T-helper 1 cell (primary cell): ENCODE measurements around the gene KSR2.

Source experiments
- DNase-seq, 5 donors: peaks; one replicate each; pipeline ENCODE4 v3.0.0-alpha.2; 2012 to 2020

KSR2 gene

DNA sequence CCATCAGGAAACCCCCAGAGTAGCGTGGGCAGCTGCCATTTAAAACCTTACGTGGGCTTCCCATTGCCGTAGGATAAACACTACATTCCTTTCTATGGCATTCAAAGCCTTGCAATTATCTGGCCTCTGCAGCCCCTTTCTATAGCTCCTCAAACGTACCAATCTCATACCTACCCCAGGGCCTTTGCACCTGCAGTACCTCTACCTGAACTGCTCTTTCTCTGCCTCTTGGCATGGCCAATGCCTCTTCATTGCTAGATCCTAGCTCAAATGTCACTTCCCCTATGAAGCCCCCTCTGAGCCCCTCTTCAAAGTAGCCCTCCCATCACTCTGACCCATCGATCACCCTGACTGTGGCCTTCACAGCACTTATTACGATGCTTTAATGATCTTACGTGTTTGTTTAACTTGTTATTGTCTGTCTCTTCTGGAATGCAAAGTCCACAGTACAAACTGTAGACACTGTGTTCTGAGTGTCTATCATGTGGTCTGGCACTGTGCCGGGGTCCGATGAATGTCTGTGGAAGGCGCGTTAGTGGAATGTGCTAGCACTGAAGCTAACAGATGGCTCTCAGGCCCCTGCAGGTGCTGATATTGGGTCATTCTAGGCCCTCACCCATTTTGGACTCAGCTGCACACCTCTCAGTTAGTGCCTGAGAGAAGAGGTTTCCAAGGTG is 450.1 kb downstream of the KSR2 start:
- no peak for DNase-seq

DNA sequence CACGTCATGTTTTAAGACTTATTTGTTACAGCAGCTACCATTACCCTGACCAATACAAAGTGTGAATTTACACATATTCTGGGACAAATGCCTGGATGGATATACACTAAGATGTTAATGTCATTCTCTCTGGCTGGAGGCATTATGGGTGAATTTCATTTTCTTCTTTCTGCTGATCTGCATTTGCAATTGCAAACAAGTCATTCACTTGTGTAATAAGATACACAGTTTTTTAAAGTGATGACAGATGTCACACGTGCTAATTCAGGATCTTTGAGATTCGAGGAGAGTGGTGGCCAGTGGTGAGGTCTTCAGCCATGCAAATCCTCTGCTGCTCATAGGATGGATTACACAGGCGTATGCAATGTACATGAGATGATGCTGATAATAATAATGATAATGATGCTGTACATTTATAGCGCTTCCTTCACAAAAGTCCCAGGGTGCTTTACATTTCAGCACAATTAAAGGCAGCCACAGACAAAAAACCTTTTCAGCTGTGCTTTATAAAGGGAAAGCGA is 451.5 kb downstream of the KSR2 start:
- DNase-seq: no peak

DNA sequence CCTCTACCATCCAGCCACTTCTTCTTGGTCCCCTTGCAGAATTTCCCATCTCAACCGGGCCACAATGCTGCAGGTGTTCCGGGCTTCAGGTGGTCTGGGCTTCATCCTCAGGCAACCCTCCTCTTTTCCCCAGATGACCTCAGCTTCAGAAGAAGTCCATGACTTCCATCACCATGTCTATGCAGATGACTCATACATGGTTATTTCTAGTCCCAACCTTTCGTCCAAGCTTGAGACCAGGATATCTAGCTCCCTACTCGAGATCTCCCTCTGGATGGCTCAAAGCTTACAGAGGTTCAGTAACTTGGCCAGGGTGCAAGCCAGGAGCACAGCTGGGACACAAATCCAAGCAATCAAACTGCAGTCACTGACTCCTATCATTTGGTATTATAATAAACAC is 452.8 kb downstream of the KSR2 start:
- DNase-seq: no peak

DNA sequence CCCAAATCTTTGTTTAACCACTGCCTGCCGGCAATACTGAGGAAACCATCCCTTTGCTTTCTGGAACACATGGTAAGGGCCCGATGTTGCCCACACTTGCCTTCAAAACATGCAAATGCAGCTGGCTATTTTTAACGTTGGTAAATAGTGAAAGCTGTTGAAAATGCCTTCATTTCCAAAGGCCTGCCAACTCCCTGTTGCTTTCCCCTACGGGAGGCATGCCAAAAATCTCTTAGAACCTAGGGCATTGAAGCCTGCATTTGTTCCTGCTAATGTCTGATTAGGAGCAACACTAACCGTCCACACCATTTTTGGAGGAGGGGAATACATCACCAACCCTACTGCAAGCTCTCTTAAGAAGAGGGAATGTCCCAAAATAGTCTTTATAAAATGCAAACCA is 454.8 kb downstream of the KSR2 start:
- no peak for DNase-seq

DNA sequence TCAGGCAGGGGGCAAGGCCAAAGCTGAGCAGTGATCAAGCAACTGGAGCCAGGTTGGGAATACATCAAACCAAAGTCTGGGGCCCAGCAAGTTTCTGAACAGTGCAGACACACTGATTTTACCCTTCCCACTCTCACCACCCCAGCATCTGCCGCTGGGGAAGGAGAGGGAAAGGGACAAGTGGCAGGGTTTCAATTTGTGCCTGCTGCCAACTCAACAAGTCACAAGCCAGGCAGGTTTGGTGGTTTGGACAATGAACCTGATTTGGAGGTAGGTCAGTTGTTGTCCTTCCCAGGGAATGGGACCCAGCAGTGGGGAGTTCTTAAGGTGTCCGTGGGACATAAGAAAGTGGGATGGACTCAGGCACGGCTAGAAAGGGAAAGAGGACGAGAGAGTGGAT is 455.4 kb downstream of the KSR2 start:
- no peak for DNase-seq

DNA sequence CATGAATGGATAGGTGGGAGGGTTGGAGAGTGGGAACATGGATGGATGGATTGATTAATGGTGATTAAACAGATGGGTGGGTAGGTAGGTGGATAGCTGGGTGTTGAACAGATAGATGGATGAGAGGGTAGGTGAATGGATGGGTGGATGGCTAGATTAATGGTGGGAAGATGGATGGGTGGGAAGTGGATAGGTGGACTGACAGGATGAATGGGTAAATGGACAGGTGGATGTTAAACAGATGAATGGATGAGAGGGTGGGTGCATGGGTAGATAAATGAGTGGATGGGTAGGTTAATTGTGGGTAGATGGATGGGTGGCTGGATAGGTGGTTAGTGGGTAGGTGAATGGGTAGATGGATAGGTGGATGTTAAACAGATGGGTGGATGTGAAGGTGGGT is 460.3 kb downstream of the KSR2 start:
- no peak for DNase-seq

DNA sequence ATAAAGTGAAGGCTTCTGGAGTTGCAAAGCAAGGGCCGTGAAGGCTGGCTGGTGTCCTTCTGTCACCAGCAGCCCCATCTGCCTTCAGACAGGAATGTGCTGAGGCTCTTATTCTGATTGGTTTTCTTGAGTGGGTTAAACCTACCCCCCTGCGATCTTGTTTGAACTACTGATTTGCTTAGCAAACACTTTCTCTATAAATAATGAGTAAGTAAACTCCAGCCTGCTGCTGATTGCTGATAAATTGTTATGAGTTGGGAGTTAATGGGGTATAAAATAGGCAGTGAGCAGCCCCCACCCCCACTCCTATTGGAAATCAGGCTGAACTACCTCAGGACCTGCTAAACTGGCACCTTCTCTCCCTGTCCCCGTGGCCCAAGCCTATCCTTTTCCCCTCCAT is 461.2 kb downstream of the KSR2 start:
- no peak for DNase-seq

DNA sequence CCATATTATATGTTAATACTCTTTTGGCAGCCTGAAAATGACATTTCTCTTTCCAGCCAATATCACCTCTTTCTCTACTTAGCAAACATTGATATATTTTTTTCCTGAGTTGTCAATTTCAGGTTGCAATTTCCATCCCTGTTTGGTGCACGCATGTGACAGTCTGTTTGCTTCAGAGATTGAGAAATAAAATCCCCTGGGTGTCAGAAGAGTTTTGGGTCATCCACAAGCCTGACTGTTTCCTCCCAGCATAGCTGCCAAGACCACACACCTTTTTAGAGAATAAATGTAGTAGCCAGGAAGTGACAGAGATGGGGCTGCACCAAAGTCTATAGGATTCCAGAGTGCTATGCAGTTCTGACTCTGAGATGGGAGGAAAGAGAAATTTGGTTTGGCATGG is 462.5 kb downstream of the KSR2 start:
- DNase-seq: no peak

DNA sequence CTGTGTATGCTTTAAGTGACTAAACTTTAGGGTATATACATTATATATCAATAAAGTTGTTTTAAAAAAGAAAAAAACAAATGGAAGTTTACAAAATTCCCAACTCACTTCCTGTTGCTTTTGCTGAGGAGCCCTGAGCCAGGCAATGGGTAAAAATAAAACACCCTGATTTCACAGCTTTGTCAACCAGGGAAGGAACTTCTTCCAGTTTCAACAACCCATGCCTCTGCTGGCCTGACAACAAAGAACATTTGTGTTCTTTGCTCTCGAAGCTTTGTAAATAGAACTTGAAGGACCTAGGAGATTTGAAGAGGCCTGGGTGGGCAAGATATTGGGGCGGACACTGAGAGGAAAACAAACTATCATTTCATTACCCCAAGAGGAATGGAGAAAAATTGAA is 466.2 kb downstream of the KSR2 start:
- no peak for DNase-seq

DNA sequence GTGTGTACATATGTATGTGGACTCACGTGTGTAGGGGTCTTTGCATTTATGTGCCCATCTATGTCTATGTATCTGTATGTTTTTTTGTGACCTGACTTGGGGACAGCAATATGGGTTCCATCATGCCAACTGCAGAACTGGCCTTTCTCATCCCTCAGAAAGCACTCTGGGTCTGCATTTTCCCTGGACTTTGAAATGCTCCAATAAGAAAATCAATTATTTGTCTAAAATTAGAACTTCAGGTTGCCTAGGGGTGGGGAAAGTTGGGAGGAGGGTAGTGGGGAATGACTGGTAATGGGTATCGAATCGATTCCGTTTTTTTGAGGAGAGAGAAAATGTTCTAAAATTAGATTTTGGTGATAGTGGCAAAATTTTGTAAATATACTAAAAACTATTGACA is 466.6 kb downstream of the KSR2 start:
- no peak for DNase-seq

DNA sequence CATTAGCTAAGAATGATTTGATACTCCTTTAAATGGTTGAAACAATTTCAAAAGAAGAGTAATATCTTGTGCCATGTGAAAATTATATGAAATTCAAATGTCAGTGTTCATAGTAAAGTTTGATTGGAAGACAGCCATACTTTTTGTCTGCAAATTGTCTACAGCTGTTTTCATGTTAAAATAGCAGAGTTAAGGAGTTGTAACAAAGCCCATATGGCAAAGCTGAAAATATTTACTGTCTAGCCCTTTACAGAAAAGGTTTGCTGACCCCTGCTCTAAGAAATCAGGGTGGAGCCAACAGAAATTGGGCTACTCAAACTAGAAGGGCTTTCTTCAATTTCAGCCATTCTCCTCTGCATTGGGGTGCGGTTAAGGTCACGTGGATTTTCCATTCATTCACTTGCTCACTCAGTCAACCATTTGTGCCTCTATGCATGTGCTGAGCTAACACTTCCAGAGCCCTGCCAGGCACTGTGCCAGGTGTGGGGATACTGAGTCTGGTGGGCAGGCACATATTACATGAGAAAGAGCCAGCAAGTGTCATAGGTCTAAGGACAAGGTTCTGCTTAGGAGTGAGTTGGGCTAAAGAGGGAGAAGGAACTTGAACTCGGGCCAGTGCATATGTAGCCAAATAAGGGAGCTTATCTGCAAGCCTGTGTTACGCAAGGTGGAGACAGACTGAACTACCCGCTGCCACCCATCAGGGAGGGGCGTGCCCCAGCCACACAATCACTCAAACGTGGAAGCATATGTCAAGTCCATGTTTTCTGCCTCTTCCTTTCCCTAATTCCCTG is 467.5 kb downstream of the KSR2 start:
- DNase-seq: no peak

DNA sequence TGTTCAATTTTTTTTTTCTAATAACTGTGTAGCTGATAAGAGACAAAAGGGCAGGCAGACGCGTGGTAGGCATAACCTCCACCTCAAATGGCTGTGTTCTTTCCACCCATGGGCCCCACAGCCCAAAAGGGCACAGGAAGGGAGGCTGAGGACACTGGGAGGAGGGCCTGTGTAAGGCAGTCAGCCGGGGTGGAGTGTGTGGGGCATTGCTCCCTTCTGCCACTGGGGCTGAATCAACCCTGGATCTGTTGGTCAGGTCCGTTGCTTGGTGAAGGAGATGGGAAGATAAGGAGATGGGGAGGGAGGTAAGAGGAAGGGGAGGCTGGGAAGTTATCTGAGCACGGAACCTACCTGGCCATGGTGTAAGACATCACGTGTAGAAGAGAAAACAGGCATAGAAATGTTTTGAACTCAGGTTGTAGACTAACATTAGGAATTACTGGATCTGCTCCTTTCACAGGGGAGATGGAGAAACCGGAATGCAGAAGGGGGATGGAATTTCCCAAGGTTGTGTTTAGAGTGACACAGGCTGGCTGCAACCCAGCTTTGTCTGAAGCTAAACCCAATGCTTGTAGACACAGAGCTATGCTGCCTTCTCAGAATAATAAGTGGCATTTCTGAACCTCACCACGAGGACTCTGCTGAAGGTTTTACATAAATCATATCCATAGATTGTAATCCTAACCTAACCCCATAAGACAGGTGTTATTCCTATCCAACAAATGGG is 468.9 kb downstream of the KSR2 start:
- DNase-seq: no peak

DNA sequence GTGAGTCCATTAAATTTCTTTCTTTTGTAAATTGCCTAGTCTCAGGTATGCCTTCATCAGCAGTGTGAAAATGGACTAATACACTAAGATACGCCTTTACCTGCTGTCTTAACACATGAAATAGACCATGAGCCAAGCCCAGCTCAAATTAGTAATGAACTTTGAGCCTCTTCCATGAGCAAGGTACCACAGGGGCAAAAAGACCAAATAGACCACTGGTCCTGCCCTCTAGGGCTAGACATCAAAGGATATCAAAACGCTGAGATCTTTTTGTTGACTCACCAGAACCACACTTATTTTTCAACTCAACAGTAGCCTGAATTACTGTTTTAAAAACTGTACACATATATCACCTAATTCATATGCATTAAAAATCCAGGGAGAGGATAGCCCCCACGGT is 469.9 kb downstream of the KSR2 start:
- DNase-seq: no peak

DNA sequence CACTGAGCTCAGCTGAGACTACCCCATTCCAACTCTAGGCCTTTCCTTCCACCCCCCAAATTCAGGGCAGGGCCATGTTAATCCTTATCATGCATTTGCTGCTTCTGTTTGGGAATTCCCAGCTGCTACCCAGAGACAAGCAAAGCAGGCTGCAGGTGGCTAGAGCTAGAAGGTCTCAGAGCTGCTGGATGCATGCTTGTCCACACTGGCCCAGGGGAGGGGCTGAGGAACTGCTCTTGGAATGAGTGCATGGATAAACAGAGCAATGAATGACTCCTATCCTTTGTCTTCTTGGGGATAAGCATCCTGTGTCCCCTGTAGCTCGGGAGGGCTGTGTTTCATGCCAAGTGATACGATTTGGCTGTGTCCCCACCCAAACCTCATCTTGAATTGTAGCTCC is 470.5 kb downstream of the KSR2 start:
- DNase-seq: no peak

DNA sequence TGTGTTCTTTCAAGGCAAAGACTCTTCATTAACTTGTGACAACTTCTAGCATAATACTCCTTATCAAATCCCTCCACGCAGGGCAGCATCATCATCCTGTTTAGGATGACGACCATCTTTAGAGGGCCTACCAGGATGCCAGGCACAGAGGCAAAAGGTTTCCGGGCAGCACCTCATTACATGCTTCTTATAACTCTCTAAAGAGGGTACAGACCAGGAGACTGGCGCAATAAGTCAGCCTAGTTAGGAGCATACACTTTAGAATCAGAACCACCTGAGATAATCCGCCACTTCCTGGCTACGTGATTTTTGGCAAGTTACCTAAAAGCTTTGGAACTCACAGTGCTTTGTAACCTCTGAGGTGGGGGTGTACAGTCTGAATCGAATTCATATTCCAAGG is 471.4 kb downstream of the KSR2 start:
- DNase-seq: no peak

DNA sequence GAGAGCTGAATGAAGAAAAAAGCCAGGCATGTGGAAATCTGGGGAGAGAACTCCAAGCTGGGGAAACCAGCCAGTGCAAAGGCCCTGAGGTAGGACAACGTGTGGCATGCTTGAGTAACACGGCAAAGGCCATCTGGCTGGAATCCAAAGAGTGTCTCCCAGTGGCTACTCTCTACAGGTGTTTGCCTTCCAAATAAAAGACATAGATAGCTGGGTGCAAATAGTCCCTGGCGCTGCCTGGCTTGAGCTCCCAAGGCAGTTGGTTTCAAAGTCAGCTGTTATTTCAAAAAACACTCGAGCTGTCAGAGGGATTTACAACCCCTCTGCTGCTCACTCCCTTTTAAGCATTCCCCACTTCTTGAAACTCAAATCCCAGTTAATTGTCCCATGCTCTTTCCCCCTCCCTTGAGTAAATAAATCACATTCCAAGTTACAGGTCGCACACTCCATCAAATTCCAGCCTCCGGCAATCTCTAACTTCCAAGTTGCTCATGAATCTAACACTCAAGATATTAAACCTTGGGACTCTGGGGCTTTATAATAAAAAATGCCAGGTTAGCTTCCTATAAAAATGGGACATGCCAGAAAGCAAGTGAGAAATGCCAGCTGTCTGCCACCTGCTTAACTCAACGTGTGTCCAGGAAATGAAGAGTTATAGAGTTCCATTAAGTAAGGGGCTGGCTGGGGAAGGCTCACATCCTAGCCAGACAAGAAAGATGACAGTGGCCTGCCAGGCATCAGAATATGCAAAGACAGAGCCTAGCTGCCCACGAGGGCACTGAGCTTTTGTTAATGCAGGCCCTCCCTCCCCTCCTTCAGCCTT is 473.7 kb downstream of the KSR2 start:
- no peak for DNase-seq

DNA sequence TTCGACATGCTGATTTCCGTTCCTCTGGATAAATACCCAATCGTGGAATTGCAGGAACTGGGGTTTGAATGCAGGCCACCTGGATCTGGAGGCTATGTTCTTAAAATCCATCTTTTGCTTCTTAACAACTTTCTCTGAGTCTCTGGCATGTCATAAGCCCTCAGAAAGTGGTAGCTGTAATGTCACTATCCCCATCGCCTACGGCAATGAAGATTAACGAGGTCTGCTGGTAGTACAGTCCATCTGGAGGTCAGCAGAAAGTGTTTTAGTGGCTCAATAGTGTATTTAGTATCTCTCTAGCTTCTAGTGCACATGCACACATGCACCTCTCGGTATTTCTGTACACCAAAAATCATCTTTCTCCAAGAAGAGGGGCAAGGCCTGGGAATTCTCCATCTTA is 477.1 kb downstream of the KSR2 start:
- DNase-seq: no peak

DNA sequence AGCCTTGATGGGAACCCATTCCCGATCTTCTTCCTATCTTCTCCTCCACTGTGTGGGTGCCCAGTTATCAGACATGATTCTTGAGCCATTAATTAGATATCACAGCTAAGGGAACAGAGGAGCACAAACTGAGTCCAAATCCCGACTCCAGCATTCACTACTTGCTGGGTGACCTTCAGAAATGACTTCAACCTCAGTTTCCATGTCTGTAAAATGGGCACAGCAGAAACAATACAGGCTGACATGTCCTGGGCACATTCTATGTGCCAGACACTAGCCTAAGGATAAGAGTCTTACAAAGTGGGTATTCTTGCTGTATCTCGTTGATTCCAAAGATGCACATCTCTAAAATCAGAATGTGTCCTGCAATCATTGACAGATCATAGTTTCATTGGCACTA is 478.7 kb downstream of the KSR2 start:
- DNase-seq: no peak

DNA sequence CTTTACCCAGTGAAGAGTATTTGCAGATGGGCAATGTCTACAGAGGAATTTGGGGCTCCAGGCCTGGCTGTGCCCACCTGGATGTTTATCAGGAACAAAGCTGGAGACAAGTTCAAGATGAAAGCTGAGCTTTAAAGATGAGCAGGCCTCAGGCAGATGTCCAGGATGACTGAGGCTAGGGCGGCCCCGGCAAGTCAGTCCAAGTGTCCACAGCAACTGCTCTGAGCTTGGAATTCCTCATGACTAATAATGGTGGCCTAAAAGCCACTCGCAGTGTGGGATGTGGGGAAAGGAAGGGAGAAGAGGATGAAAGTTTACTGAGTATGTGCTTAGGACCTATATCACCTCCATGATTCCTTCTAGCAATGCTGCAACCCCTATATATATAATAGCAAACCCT is 479.1 kb downstream of the KSR2 start:
- no peak for DNase-seq

DNA sequence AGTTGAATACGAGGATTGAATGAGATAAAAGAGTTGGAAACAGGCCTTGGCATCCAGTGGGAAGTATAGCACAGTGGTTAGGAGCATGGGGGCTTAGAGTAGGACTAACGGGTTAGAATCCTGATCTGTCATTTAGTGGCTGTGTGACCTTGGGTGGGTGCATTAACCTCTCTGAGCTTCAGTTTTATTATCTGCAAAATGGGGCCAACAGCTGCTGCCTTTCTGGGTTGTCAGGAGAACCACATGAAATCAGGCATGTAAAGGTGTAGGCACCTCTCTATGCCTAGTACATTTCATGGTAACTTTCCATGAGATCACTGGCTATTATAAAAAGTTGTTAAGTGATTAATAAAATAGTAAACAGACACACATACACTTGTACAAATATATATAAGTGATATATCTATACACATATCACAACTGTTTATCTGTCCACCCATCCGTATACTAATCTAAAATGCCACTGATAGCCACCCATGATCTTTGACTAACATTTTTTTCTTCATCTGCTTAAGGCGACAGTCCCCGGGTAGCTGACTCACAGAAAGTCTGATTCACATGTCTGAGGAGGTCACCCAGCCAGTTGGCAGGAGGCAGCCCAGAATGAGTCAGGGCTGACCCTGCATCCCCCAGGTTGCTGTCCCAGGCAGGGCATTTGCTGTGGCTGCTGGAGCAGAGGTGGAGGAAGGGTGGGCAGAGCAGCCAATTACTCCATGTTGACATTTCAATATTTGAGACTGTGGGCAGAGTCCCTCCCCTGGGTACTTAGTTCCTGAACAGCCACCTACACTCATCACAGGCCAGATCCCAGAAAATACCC is 481.7 kb downstream of the KSR2 start:
- DNase-seq: no peak

DNA sequence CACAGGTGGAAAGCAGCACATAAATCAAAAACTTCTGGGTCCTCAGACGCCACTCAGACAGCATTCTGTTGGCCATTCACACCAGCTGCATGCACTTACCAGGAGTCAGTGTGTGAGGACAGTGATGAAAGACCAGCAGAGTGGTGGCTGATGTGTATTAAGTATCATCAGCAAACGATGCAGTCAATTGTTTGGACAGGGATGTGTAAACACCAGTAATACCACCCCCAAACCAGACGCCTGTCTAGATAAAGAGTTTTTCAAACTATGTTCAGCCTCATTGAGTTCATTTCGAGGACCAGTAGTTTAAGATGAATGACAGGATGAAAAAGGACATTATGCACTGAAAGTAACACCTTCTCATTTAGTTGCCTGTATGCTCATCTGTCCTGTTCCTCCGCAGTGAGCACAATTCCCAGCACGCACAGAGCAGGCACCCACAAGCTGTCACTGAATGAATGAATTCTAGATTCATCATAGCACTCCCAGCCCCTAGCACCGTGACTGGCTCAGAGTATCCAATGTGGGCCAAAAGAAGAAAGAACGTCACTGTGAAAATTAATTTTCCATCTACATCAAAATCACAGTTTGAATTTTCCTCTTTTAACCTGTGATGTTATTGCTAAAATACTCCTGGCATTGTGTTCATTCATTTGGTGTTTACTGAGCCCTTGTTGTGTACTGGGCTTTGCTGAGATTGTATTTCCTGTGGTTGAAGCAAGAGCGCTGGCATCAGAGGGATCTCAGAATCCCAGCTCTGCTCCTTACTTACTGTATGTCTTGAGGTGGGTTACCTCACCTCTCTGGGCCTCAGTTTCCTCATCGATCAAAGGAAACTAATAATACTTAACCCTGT is 482.6 kb downstream of the KSR2 start:
- DNase-seq: no peak
